ENCODE data around the gene PRL.

DNA sequence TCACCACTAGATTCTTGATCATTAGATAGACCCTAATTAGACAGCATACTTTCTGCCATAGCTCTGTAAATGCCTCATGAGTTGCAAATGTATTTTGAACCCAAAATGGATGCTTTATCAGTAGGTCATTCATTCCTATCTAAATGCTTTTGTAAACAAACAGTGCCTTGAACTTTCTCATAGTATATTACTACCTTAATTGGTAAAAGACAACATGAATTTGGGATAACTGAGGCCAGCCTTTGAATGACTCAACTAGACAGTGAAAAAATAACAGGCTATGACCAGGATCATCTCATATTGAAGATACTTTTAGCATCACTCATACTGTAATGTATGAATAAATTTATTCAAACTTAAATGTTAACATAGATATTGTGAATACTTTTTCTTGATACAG lies 37.0 kb upstream of the PRL start:
- no peak for TF ChIP-seq POLR2A (IDR thresholded peaks at IDR 0.05)
- TF ChIP-seq, protein P1, sequence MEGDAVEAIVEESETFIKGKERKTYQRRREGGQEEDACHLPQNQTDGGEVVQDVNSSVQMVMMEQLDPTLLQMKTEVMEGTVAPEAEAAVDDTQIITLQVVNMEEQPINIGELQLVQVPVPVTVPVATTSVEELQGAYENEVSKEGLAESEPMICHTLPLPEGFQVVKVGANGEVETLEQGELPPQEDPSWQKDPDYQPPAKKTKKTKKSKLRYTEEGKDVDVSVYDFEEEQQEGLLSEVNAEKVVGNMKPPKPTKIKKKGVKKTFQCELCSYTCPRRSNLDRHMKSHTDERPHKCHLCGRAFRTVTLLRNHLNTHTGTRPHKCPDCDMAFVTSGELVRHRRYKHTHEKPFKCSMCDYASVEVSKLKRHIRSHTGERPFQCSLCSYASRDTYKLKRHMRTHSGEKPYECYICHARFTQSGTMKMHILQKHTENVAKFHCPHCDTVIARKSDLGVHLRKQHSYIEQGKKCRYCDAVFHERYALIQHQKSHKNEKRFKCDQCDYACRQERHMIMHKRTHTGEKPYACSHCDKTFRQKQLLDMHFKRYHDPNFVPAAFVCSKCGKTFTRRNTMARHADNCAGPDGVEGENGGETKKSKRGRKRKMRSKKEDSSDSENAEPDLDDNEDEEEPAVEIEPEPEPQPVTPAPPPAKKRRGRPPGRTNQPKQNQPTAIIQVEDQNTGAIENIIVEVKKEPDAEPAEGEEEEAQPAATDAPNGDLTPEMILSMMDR (IDR thresholded peaks at IDR 0.05) = no peak

All from heart left ventricle (tissue), 13 donors.